ENCODE data around the gene TEX22. TPM values are rescaled to one million over a fixed set of nuclear protein-coding genes. Genes with fewer than 3 reads are reported as not detected.

TEX22 gene
- total RNA-seq, 4 donors from 2014 or later, result not detected

- no peaks in the 10 kb centered on the region for H3K9me3 ChIP-seq
- in situ Hi-C loops (cut with MboI; ENCODE audit: low sequenced_read_pairs in 4 of 4) (no loop called here), intact Hi-C loops (cut with DNase I; ENCODE audit: low total_unique reads) (no loop called here)
- DNase-seq (no peak), ATAC-seq (no peak)
- no peaks in the 10 kb centered on the region for H3K27me3 ChIP-seq
- H3K4me3 ChIP-seq, result no peak overlapping the region
- no peak overlapping the region for H3K27ac ChIP-seq
- H3K4me1 ChIP-seq, result peaks cover 0 to 6% of the 10 kb centered on the region in 2 donors
- H3K36me3 ChIP-seq, result peaks cover 0 to 10% of the 10 kb centered on the region in 2 donors
- TF ChIP-seq CTCF (IDR thresholded peaks at IDR 0.05 in 4 of 5, conservative IDR thresholded peaks at IDR 0.05 in 1 of 5) (no peak), POLR2A (IDR thresholded peaks at IDR 0.05) (no peak)
These were observed 7.4 kb upstream of the TEX22 start for GRCh38 chr14:105390849-105391500.

- TF ChIP-seq CTCF (IDR thresholded peaks at IDR 0.05 in 4 of 5, conservative IDR thresholded peaks at IDR 0.05 in 1 of 5), result no peak
- no peak for TF ChIP-seq POLR2A (IDR thresholded peaks at IDR 0.05)
- Histone ChIP-seq H3K27me3 (no peaks in the 10 kb centered on the region), H3K4me3 (no peak overlapping the region), H3K9me3 (no peaks in the 10 kb centered on the region), H3K4me1 (peaks cover 0 to 6% of the 10 kb centered on the region in 2 donors), H3K27ac (no peak overlapping the region), H3K36me3 (peaks cover 0 to 10% of the 10 kb centered on the region in 2 donors)
- ATAC-seq (no peak), DNase-seq (no peak)
- intact Hi-C loops (cut with DNase I; ENCODE audit: low total_unique reads), result no loop called here
- in situ Hi-C loops (cut with MboI; ENCODE audit: low sequenced_read_pairs in 4 of 4), result no loop called here
These were observed 6.8 kb upstream of the TEX22 start for GRCh38 chr14:105391541-105391940.

GRCh38 chr14:105392131-105393090 is 5.9 kb upstream of the TEX22 start:
- in situ Hi-C loops (cut with MboI; ENCODE audit: low sequenced_read_pairs in 4 of 4) (no loop called here), intact Hi-C loops (cut with DNase I; ENCODE audit: low total_unique reads) (no loop called here)
- H3K4me3 ChIP-seq, result no peak overlapping the region
- DNase-seq, result no peak
- no peak for TF ChIP-seq CTCF (IDR thresholded peaks at IDR 0.05 in 4 of 5, conservative IDR thresholded peaks at IDR 0.05 in 1 of 5)
- no peak for TF ChIP-seq POLR2A (IDR thresholded peaks at IDR 0.05)
- H3K4me1 ChIP-seq, result peaks cover under 1 to 6% of the 10 kb centered on the region in 2 donors
- H3K36me3 ChIP-seq, result peaks cover 0 to 10% of the 10 kb centered on the region in 2 donors
- H3K9me3 ChIP-seq, result no peaks in the 10 kb centered on the region
- ATAC-seq, result no peak
- H3K27me3 ChIP-seq, result no peaks in the 10 kb centered on the region
- no peak overlapping the region for H3K27ac ChIP-seq

- Histone ChIP-seq H3K27ac (no peak overlapping the region), H3K36me3 (peaks cover 0 to 10% of the 10 kb centered on the region in 2 donors), H3K27me3 (no peaks in the 10 kb centered on the region), H3K9me3 (no peaks in the 10 kb centered on the region), H3K4me1 (peaks cover 6 to 11% of the 10 kb centered on the region in 2 donors), H3K4me3 (no peak overlapping the region)
- no peak for ATAC-seq
- TF ChIP-seq POLR2A (IDR thresholded peaks at IDR 0.05) (no peak), CTCF (IDR thresholded peaks at IDR 0.05 in 4 of 5, conservative IDR thresholded peaks at IDR 0.05 in 1 of 5) (no peak)
- intact Hi-C loops (cut with DNase I; ENCODE audit: low total_unique reads), result no loop called here
- in situ Hi-C loops (cut with MboI; ENCODE audit: low sequenced_read_pairs in 4 of 4), result no loop called here
- no peak for DNase-seq
These were observed 5.2 kb upstream of the TEX22 start for GRCh38 chr14:105393151-105393550.

Measured in gastrocnemius medialis (tissue), 4 donors.